Heart left ventricle (tissue), 13 donors: ENCODE measurements around the gene HIP1.

Experiments used
- CTCF ChIP-seq, 12 donors: fragments of 200-600 bp; sonication (generic) in 4 of 12; IDR thresholded peaks; one replicate each; pipeline versions ENCODE4 v1.5.0 to v1.8.0; 2018 to 2022; ENCODE audit warnings: antibody characterized with exemption in 12 of 12, mild to moderate bottlenecking in 5 of 12
- POLR2A ChIP-seq, 2 donors: fragments of 450-650 bp; IDR thresholded peaks; one replicate each; pipeline ENCODE4 v1.6.1; 2017; ENCODE audit warnings: antibody characterized with exemption in 2 of 2, mild to moderate bottlenecking in 2 of 2, moderate library complexity in 2 of 2
- donor health status: ischemic (EF 13 %, LVEDD 7.1; RV severe dilation, severe dysfunction).
- donor health status: DM: no; HTN: yes; CAD: no.
- donor health status: DM: no; HTN: no; CAD: no.
- donor health status: ischemic (EF 25% LVEDD 6.9; RV normal size, moderate dysfunction).
- donor health status: ischemic (EF 25% LVEDD 5.7; RV mildly dilated, moderate dysfunction).
- donor health status: ischemic (EF 35%, LVEDD 5.7; RV mildly dilated, moderate dysfunction).
- donor health status: nonischemic (EF 11% LVEDD 7.7; RV severe dilation, severe dysfunction).
- donor health status: DM: yes; HTN: yes; CAD: no.
- donor health status: PGD.
- donor health status: ischemic (EF 29% LVEDD 5.4; RV normal size, mild dysfunction).
- donor health status: nonischemic (EF 23%, LVEDD 6.1; RV moderate dilation, normal function).

- no peak for TF ChIP-seq CTCF (IDR thresholded peaks at IDR 0.05)
- TF ChIP-seq POLR2A (IDR thresholded peaks at IDR 0.05), result no peak
Measured at GRCh38 chr7:75573477-75574019, 165.2 kb downstream of the HIP1 start.
